GM23338 (cell line): ENCODE data around the gene GAS2L3. TPM values are rescaled to one million over a fixed set of nuclear protein-coding genes. Genes with fewer than 3 reads are reported as not detected.

Experiments used
- ATAC-seq: fragments of 200-7000 bp; cut with Tn5 transposase; 3 replicates; pipeline ENCODE4 v1.9.1; 2020
- DNase-seq: peaks from one replicate; pipeline ENCODE4 v3.0.0-alpha.2; 2015; ENCODE audit warnings: low spot score
- H2AFZ ChIP-seq: fragments of 200-600 bp; sonication (generic); 2 replicates; pipeline ENCODE4 v1.8.0; 2016; ENCODE audit warnings: antibody characterized with exemption, mild to moderate bottlenecking, moderate library complexity
- H3F3A ChIP-seq: fragments of 200-600 bp; sonication (generic); replicated peaks from 2 replicates; pipeline ENCODE4 v1.8.0; 2017; ENCODE audit warnings: antibody characterized with exemption, mixed run types, low read depth
- H3K27ac ChIP-seq: fragments of 200-600 bp; sonication (generic); 2 replicates; pipeline ENCODE4 v1.6.1; 2016; ENCODE audit warnings: low read depth
- H3K27me3 ChIP-seq: fragments of 200-600 bp; sonication (generic); 2 replicates; pipeline ENCODE4 v1.8.0; 2016; ENCODE audit warnings: mild to moderate bottlenecking, mixed run types, moderate library complexity; ENCODE audit not compliant: insufficient read depth
- H3K36me3 ChIP-seq: fragments of 200-600 bp; sonication (generic); 2 replicates; pipeline ENCODE4 v1.8.0; 2016; ENCODE audit warnings: mild to moderate bottlenecking; ENCODE audit not compliant: insufficient read depth
- H3K4me1 ChIP-seq: fragments of 200-600 bp; sonication (generic); 2 replicates; pipeline ENCODE4 v1.8.0; 2016; ENCODE audit warnings: mild to moderate bottlenecking, moderate library complexity; ENCODE audit not compliant: insufficient read depth
- H3K4me2 ChIP-seq: fragments of 200-600 bp; sonication (generic); 2 replicates; pipeline ENCODE4 v1.7.1; 2017; ENCODE audit warnings: mixed run types
- H3K4me3 ChIP-seq: fragments of 200-600 bp; sonication (generic); 2 replicates; pipeline ENCODE4 v1.6.1; 2016; ENCODE audit warnings: mixed run types
- H3K79me2 ChIP-seq: fragments of 200-600 bp; sonication (generic); replicated peaks from 2 replicates; pipeline ENCODE4 v1.8.0; 2017; ENCODE audit warnings: mild to moderate bottlenecking; ENCODE audit not compliant: insufficient read depth
- H3K9me2 ChIP-seq: fragments of 200-600 bp; sonication (generic); 2 replicates; pipeline ENCODE4 v1.8.0; 2017; ENCODE audit not compliant: insufficient read depth
- H4K20me1 ChIP-seq: fragments of 200-600 bp; sonication (generic); replicated peaks from 2 replicates; pipeline ENCODE4 v1.8.0; 2017; ENCODE audit warnings: mild to moderate bottlenecking; ENCODE audit not compliant: insufficient read depth
- H3K27ac Mint-ChIP-seq: 2 replicates; pipeline ENCODE4 v1.8.0; 2020; ENCODE audit warnings: inconsistent platforms, mild to moderate bottlenecking, moderate library complexity, mixed read lengths
- H3K27me3 Mint-ChIP-seq: 3 replicates; pipeline ENCODE4 v1.8.0; 2022; ENCODE audit warnings: low read depth, mild to moderate bottlenecking, moderate library complexity, mixed read lengths, inconsistent platforms; ENCODE audit not compliant: insufficient read depth, poor library complexity
- H3K36me3 Mint-ChIP-seq: 3 replicates; pipeline ENCODE4 v1.8.0; 2021; ENCODE audit warnings: low read depth, mild to moderate bottlenecking, inconsistent platforms, moderate library complexity, mixed read lengths
- H3K4me1 Mint-ChIP-seq: 3 replicates; pipeline ENCODE4 v1.8.0; 2020; ENCODE audit warnings: mild to moderate bottlenecking, inconsistent platforms, mixed read lengths
- H3K4me3 Mint-ChIP-seq: 3 replicates; pipeline ENCODE4 v1.8.0; 2021; ENCODE audit warnings: moderate library complexity, mild to moderate bottlenecking, inconsistent platforms, mixed read lengths
- H3K9me3 Mint-ChIP-seq: 3 replicates; pipeline ENCODE4 v1.8.0; 2020; ENCODE audit warnings: moderate library complexity, mild to moderate bottlenecking, inconsistent platforms, mixed read lengths
- CREB1 ChIP-seq: fragments of 250-450 bp; sonication (Bioruptor Pico); IDR thresholded peaks from 2 replicates; pipeline ENCODE4 v1.5.0; 2020; ENCODE audit warnings: low read depth, mild to moderate bottlenecking, moderate library complexity
- CTCF ChIP-seq, 2 experiments: fragments of 200-600 bp in 1 of 2; sonication (generic) in 1 of 2; conservative IDR thresholded peaks; 2 replicates each; pipeline versions ENCODE4 v1.5.1 to v1.6.1; 2016 to 2017; ENCODE audit warnings: antibody characterized with exemption in 2 of 2, low read depth in 2 of 2, mild to moderate bottlenecking in 2 of 2, moderate library complexity in 1 of 2
- ETS1 ChIP-seq: IDR thresholded peaks from 2 replicates; pipeline ENCODE4 v1.6.1; 2016; ENCODE audit warnings: antibody characterized with exemption
- EZH2 ChIP-seq: fragments of 200-600 bp; sonication (generic); IDR thresholded peaks from one replicate; pipeline ENCODE4 v1.8.0; 2017; ENCODE audit warnings: antibody characterized with exemption, mild to moderate bottlenecking, low read depth; ENCODE audit not compliant: unreplicated experiment
- EZH2phosphoT487 ChIP-seq: fragments of 200-600 bp; sonication (generic); IDR thresholded peaks from one replicate; pipeline ENCODE4 v1.8.1; 2018; ENCODE audit warnings: antibody characterized with exemption; ENCODE audit not compliant: unreplicated experiment
- JUNB ChIP-seq: IDR thresholded peaks from one replicate; pipeline ENCODE4 v1.6.1; 2016; ENCODE audit warnings: antibody characterized with exemption; ENCODE audit not compliant: unreplicated experiment
- NANOG ChIP-seq: IDR thresholded peaks from 2 replicates; pipeline ENCODE4 v1.6.1; 2016; ENCODE audit warnings: antibody characterized with exemption, borderline replicate concordance
- POLR2AphosphoS5 ChIP-seq: IDR thresholded peaks from 2 replicates; pipeline ENCODE4 v1.6.1; 2016; ENCODE audit warnings: antibody characterized with exemption, low read depth
- REST ChIP-seq: IDR thresholded peaks from one replicate; pipeline ENCODE4 v1.6.1; 2018; ENCODE audit warnings: antibody characterized with exemption; ENCODE audit not compliant: unreplicated experiment
- STAT1 ChIP-seq: IDR thresholded peaks from one replicate; pipeline ENCODE4 v1.6.1; 2016; ENCODE audit warnings: antibody characterized with exemption; ENCODE audit not compliant: unreplicated experiment
- ZNF114 ChIP-seq: fragments of 250-450 bp; sonication (Bioruptor Pico); IDR thresholded peaks from 2 replicates; pipeline ENCODE4 v1.5.0; 2020; ENCODE audit warnings: mild to moderate bottlenecking, moderate library complexity
- ZNF331 ChIP-seq: fragments of 250-450 bp; sonication (Bioruptor Pico); IDR thresholded peaks from 2 replicates; pipeline ENCODE4 v1.5.0; 2020; ENCODE audit warnings: low read depth, mild to moderate bottlenecking, moderate library complexity
- ZNF462 ChIP-seq: fragments of 250-450 bp; sonication (Bioruptor Pico); IDR thresholded peaks from 2 replicates; pipeline ENCODE4 v1.5.0; 2020; ENCODE audit warnings: mild to moderate bottlenecking, moderate library complexity
- polyA plus RNA-seq: library from polyadenylated mRNA; unstranded; fragments of >200 nt; fragmentation: Nextera tagmentation; extraction: Ambion mirVana; gene quantifications from 2 replicates; pipeline ENCODE4 v1.2.1, GENCODE V29; 2016
- total RNA-seq: library from RNA; depleted of rRNA; stranded (reverse); fragments of >200 nt; shearing (Covaris generic); gene quantifications from 2 replicates; pipeline ENCODE4 v1.2.3, GENCODE V29; 2014

GAS2L3 gene
- total and polyA plus RNA-seq, 2 experiments from 2014 or later, result 9.7 to 22.3 TPM

- ATAC-seq, result no peak
Observed at GRCh38 chr12:100544165-100544564, 29.3 kb upstream of the GAS2L3 start.

More at GRCh38 chr12:100544165-100544564, 29.3 kb upstream of the GAS2L3 start:
- Histone ChIP-seq H3K4me2 (no peak overlapping the region), H4K20me1 (no peaks in the 10 kb centered on the region), H3F3A (no peaks in the 10 kb centered on the region), H2AFZ (no peak overlapping the region), H3K27ac (no peak overlapping the region), H3K9me2 (peaks cover 3% of the 10 kb centered on the region), H3K4me3 (no peak overlapping the region), H3K36me3 (no peaks in the 10 kb centered on the region), H3K27me3 (no peaks in the 10 kb centered on the region), H3K79me2 (no peaks in the 10 kb centered on the region), H3K4me1 (no peaks in the 10 kb centered on the region)
- no peaks in the 10 kb centered on the region for H3K4me1 Mint-ChIP-seq
- TF ChIP-seq ZNF114 (CRISPR knock-in tag) (no peak), NANOG (no peak), CREB1 (CRISPR knock-in tag) (no peak), CTCF (conservative IDR thresholded peaks at IDR 0.05; ENCODE audit: low read depth in 2 of 2) (no peak), JUNB (no peak), REST (no peak), ETS1 (no peak), ZNF462 (CRISPR knock-in tag) (no peak), EZH2 (no peak), POLR2AphosphoS5 (no peak), ZNF331 (CRISPR knock-in tag) (no peak), EZH2phosphoT487 (no peak), STAT1 (no peak)
- H3K36me3 Mint-ChIP-seq, result no peaks in the 10 kb centered on the region
- no peaks in the 10 kb centered on the region for H3K27me3 Mint-ChIP-seq
- H3K9me3 Mint-ChIP-seq, result no peaks in the 10 kb centered on the region
- DNase-seq, result no peak
- H3K4me3 Mint-ChIP-seq, result no peak overlapping the region
- H3K27ac Mint-ChIP-seq, result no peak overlapping the region
